HG03175 (cell line): ENCODE data around the gene SLC35F4.

Source experiments
- ATAC-seq: cut with Tn5 transposase; IDR thresholded peaks from one replicate; pipeline ENCODE4 v1.9.1; 2021; ENCODE audit warnings: mild to moderate bottlenecking, moderate library complexity; ENCODE audit not compliant: unreplicated experiment

SLC35F4 gene

DNA sequence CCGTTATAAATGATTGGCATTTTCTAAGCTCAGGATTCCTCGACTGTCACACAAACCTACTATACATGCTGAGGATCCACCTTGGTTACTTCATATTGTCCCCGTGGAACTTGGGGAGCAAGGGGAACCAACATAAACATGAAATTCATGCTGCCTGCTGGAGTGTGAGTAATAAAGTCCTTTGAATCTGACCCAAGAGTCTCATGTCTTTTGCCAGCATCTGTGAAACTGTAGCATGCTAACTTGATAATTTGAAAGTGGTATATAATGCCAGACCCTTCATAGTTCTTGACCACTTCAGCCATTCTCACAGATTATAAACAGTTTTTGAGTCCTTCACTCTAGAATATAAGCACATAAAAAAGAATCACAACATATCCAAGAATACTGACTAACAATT lies 17.1 kb downstream of the SLC35F4 start:
- ATAC-seq: no peak

DNA sequence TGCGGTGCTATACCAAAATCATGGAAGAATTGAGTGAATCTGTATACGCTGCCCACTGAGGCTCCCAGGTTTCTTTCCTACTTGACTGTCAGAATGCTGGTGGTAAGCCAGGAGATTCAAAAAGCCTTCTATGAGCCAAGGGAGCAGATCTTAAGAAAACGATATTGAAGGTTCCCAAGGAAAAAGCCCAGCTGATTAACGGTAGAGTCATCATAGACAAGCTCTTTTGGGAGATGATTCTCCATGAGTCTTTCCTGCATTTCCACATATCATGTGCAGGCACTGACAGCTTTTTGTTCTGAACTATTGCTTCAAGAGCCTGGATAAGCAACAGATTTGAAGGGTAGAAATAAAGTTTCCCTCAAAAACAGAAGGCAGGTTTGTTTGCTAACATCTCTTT lies 17.5 kb downstream of the SLC35F4 start:
- ATAC-seq: no peak

DNA sequence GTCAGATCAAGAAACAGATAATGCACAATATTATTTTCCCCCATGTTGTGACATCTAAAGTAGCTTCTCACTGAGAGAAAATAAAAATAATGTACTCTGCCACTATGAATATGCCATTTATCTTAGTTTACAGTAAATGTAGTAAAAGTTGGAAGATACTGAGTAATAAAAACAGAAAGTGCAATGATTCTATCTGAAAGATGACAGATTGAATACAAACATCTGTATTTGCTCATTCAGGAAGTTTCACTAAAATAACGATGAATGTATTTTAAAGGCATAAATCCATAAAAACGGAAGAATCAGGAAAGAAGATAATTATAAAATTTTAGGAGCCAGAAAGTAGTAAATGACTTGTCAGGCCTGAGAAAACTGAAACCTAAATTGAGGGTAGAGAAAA lies 18.2 kb downstream of the SLC35F4 start:
- ATAC-seq: no peak

DNA sequence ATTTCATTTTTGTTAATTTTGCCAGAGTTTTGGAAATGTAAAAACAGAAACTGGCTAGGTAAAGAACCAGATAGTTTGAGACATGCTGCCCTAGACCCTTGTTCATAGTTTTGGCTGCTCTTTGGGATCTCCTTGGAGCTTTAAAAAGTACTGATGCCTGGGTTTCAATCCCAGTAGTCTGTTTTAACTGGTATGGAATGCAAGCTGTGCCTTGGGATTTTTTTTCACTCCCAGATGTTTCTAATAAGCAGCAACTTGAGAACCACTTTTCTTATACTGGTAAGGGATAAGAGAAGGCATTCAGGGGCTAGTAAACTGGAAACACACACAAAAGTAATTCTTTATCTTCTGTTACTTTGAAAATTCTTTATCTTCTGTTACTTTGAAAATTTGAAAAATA lies 18.8 kb downstream of the SLC35F4 start:
- ATAC-seq: no peak

DNA sequence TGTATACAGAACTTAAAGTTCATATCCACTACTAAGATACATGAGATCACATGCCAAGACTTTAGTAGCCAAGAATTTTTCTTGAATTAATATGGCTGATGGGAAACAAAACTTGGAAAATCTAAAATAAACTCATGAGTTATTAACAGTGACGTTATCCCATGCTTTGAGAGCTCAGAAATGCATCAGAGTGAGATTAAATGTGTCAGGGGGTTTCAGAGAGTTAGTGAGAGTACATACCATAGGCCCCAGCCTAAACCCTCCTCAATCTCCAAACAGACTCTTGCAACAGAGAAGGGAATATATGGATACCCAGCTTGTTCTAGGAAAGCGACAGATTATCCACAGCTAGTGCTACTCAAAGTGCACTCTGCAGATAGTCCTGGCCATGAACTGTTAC lies 19.3 kb downstream of the SLC35F4 start:
- no peak for ATAC-seq

DNA sequence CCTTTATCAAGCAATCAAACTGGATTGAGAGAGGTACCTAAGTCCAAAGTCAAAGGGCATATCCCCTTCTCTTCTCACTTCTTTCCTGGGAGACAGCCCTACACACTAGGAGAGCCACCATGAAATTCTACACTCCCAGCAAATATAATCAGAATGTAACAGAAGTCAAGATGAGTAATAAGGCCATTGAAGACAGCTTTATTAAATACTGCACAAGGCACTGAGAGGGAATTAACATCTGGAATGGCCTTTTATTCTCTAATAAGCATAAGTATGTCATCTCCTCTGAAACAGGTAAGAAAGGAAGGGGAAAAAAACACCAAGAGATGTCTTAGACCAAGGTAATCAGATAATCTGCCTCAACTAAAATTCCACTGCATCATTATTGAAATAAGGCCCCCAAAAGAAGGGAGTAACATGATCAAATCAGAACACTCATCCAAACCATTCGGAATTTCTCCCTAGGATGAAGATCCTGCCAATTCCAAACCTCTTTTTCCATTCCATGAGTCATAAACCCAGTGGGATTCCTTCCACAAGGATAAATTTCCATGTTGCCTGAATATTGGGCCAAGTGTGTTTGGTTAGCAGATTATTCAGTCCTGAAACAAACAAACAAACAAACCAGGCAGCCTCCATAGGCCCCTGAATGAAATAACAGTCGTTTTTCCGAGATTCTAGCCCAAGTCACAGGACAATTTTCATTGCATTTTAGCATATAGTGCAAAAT lies 19.9 kb downstream of the SLC35F4 start:
- ATAC-seq: no peak

DNA sequence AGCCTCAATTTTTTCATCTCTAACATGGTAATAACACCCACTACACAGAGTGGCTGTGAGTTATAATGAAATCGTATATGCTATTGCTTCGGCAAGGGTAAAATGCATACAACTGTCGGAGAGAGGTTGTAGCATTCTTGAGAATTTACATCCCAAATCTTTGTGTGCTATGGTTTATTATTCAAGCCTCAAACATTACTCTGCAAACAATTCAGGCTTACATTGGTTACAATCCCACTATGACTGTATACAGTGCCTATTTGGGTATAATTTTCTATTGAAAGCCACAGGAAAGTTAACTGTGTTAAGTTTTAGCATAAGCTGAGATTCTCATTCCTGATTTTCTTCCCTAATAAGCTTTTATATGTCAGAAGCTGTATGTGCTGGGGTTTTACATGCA lies 20.6 kb downstream of the SLC35F4 start:
- ATAC-seq: no peak

DNA sequence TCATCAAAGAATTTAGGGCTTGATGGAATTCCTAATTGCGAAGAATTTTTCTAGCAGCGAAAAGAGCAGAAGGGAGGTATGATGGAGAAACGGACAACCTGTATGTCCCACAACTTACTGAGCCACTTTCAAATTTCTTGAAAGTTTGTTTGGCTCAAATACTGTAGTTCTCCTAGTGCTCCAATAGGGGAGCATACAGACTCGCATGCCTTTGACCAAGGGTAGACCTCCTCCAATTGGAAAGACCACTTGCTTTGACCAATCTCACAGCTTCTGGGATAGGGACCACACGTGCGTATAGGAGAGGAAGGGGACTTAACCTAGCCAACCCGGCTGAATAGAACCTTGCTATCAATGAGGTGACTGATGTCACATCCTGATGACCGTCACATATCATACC lies 28.6 kb downstream of the SLC35F4 start:
- ATAC-seq: no peak

DNA sequence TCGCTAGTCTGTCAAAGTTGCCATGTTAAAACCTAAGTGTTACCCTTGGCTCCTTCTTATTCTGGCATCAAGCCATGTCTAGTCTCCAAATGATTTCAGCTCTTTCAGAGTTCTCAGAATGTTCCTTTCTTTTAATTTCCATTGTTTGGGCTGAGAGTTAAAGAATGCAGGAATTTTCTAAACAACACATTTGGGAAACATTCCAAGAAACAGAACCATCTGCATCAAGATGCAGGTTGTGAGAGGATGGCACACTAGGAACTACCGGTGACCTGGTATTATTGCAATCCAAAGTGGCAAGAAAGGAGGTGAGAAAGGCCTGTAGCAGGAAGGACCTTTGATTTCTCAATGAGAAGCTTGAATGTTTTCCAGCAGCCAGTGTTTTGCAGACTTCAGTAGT lies 30.1 kb downstream of the SLC35F4 start:
- ATAC-seq: no peak

DNA sequence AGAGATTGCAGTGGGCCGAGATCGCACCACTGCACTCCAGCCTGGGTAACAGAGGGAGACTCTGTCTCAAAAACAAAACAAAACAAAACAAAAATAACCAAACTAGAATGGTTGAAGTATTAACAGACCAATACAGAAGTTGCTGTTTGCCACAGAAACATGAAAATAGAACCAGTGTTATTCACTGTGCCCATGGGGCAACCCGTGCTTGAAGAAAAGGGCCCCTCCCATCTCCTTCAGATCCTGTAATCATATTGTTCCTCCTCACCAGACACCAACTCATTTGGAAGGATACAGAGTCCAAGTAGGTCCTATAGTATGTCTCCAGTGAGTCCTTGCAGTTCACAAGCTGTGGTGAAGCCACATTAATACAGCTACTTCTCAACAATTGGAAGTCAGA lies 30.9 kb downstream of the SLC35F4 start:
- ATAC-seq: no peak

DNA sequence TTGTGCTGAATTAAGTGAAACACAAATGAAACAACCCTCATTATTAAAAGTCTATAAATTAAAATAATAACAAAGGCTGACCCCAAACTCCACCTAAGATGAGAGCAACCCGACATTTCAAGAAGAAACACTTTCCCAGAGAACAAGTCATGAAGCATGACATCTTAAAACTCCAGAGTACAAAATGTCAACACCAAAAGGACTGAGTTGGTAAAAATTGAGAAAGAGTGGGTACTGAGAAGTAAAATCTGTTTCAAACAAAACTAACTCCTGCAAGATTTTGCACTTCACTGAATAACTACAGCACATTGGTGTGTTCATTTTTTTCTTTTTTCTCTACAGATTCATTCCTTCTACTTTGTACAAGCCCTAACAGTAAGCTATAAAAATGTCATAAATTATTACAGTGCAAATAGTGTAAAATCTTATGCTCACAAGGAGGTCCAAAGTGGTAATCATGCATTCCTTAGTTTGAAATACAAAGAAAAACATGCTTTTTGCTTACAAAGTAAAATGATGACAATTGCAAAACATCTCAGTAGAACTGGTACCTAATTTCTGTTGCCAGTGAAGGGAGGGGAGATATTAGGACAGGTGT lies 31.8 kb downstream of the SLC35F4 start:
- no peak for ATAC-seq

DNA sequence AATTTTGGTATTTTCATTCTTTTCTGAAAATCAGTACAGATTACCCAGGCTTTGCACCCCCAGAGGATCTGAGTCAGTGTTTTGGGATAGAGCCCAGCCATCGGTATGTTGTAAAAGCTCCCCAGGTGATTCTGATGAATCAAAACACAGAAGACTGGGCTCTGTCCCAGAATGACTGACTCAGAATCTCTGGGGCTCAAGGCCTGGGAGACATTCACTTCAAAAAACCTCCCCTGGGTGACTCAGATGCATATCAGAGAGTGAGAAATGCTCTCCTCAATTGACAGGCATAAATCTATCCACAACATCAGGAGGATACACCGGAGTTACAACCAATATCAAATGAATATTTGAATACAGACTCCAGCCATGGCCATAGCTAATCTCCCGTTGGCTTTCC lies 32.6 kb downstream of the SLC35F4 start:
- ATAC-seq: no peak

DNA sequence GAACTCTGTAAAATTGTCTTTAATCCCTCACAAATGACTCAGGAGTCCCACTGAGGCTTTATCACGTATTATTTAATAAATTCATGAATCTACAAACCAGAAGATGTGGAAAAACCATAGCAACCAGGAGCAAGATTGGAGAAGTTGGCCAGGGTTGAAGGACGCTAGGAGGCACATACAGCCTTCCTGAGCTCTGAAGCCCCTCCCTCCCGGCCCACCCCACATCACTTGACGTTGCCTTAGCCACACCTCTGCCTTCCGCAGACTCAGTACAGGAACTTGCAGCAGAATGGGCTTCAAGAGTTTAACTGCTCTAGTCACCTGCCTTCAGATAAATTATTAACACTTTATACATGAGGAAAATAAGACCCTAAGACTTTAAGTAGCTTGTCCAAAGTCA lies 33.9 kb downstream of the SLC35F4 start:
- ATAC-seq: no peak

DNA sequence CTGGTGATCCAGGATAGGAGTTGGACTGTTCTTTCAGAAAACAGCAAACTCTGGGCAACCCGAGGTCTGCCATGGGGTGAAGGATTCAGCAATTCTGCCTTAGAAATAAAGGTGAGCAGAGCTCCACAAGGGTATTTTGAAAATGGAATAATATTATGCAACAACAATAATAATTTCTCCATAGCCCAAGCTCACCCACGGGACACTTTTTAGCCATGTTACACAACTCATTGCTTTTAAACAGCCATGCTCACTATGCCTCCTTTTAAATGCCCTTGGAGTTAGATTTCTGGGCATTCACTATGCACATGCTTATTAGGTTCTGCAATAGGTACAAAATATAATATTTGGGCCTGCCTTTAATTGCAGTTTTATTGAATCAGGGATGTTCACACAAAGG lies 37.2 kb downstream of the SLC35F4 start:
- ATAC-seq: no peak

DNA sequence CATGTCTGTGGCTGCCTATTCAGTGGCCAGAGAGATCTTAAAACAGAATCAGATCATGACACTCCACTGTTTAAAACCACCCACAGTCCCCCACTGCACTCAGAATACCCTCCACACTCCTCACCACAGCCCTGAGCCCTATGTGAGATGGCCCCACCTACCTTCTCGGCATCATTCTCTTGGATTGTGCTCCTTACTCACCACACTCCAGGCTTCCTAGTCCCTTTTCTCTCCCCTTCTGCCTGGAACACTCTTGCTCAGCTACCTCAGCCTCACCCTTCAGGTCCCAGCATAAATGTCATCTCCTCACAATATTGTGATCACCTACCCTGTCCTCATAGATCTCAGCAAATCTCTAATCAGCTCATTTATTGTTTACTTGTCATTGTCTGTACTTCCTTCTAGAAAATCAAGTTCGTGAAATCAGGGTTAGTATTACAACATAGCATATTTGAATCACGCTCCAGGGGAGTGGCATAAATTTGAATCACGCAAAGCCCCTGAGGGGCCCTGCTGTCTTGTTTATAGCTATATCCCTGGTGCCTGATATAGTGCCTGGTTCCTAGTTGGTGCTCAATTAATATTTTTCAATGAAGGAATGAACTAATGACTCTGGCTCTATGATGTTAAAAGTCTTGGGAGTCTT lies 42.8 kb downstream of the SLC35F4 start:
- ATAC-seq: no peak

DNA sequence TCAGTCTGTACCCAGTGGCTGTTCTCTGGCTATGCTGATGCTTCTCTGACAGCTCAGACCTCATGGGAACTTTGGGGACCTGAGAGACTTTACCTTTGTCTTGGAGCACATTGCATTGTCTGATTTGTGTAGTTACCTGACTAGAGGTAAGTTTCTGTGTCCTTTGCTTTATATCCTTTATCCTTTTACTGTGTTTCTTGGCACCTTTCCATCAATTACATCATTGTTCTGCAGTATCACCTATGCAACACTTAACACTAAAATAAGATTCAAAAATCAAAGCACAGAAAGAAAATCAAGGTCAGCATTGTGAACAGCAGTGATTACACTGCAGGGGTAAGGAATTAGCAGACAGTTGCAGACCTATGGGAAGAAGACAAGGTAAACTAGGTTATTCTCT lies 43.8 kb downstream of the SLC35F4 start:
- ATAC-seq: no peak

DNA sequence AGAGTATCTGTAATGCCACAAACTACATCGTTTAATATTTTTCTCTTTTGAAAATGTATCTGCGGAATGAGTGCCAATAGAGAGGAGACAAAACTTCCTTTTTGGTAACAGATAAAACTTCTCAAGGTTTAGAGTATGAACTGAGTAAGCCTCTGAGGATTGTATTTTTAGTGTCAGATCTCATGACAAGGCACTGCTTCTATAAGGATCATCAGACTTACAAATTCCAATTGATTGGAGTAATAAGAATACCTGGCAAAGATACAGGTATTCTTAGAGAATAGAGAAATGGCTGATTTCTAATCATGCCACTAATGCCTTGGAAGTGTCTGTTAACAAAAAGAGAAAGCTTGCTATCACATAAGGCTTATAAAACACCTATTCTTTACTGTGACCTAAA lies 45.3 kb downstream of the SLC35F4 start:
- ATAC-seq: no peak

DNA sequence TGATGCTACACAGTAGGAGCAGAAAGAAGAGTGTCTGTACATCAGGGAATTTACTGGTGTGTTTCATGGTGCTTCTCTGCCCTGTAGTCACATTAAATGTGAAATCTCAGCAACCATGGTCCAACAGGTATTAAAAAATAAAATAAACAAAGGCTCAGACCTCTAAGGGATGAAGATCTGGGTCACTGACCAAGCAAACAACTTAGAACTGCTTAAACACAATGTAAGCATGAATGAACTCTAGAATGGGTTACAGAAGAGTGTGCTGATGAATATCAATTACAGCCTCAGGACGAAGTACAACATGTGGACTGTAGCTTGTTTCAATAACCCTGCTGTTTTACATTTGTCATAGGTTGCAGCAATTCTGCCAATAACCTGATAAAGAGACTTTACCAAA lies 47.4 kb downstream of the SLC35F4 start:
- ATAC-seq: no peak

DNA sequence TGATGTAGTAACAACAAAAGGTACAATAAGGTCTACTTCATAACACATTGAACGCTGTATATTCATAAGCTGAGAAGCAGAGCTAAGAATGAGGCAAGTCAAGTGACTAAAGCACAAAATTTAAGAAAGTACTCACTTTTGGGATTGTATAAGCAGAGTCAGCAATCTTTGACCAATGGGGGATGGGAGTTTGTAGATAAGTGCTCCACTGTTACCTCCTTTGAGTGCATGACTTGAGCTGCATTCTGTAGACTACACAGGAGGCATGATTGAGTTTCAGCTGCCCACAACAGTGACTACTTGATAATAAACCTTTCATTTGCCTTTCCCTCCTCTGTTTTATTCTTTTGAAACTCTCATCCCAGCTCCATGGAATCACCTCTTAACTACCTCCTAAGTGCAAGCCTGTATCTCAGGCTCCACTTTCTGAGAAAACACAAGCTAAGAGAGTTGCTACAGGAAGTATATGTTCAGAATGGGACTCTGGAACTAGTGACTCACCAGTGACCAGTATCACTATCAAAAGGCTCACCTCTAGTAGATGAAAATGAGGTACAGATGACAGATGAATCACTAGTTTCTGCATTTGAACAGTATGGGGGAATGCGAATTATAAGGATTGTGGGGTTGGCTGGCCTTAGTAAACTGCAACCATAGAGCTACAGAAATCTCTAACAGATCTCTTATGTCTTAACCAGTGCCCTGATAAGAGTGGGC lies 49.2 kb downstream of the SLC35F4 start:
- peak; percentile 58 for ATAC-seq

DNA sequence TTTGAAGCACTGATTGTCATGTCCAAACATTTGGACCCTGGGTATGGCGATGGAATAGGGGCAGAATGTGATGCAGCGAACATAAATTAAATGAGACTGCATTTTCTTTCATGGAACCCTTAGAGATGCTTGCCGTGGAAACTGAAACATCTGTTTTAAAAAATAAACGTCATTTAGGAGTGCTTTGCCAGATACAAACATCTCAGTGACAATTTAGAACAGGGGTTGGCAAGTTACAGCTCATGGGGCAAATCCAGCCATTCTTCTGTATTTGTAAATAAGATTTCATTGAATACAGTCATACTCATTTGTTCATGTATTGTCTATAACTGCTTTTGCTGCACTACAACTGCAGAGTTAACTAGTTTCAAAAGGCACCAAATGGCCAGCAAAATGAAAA lies 51.2 kb downstream of the SLC35F4 start:
- no peak for ATAC-seq

DNA sequence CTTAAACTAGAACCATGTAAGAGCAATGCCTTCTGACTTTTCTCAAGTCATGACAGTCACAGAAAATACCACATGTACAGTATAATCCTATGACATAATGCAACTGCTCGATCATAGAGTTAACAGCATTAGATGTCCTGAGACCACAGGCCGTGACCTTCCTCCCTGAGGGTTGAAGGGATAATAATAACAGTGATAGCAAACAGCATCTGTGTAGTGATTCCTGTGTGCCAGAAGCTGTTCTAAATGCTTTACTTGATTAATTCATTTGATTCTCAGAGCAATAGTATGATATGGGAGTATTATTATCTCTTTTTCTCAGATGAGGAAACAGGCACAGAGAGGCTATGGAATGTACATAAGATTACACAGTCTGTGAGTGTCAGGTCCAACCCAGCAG lies 53.2 kb downstream of the SLC35F4 start:
- no peak for ATAC-seq

DNA sequence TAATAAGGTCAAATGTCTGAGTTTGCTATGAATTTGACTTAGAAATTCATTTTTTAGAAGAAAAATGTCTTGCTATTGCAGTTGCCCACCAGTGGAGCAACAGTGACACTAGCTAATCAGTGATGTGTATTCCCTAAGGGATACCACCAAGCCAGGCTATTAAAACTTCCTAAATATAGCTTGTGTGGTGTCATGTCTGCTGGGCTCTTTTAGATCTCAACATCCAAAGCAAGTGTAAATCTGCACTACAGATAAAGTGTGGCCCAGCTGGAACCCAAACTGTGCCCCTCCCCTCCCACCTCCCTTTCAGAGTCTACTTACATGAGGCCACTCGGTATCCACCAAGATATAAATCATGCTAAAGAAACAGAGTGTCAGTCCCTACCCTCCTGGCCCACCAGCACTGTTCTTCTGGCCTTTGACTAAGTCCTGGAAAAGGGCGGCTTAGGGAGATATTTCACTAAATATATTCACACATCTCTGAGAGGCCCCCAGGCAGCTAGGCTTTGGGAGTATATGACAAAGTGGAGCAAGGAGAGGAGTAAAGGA lies 53.8 kb downstream of the SLC35F4 start:
- no peak for ATAC-seq
